IPS-15b (cell line): ENCODE data around the gene THOC6.
A peak's percentile ranks its signal among the peaks of the same experiment; 100 is the strongest.
"Not testable (repeated sequence)": the region's sequence is repeated elsewhere in the genome, so short reads cannot be mapped to it uniquely, and the experiment has no call there.

Experiments
- H3K27me3 ChIP-seq: one replicate; pipeline ENCODE4 v1.6.1; 2013; ENCODE audit warnings: low read length; ENCODE audit not compliant: control insufficient read depth, insufficient read depth
- H3K36me3 ChIP-seq: one replicate; pipeline ENCODE4 v1.6.1; 2013; ENCODE audit warnings: low read length; ENCODE audit not compliant: control insufficient read depth, insufficient read depth
- H3K4me1 ChIP-seq: one replicate; pipeline ENCODE4 v1.6.1; 2013; ENCODE audit warnings: mild to moderate bottlenecking, low read length; ENCODE audit not compliant: control insufficient read depth, insufficient read depth
- H3K4me3 ChIP-seq: one replicate; pipeline ENCODE4 v1.5.1; 2013; ENCODE audit warnings: low read depth, low read length
- H3K9ac ChIP-seq: one replicate; pipeline ENCODE4 v1.6.1; 2013; ENCODE audit warnings: low read depth, mild to moderate bottlenecking, low read length
- H3K9me3 ChIP-seq: one replicate; pipeline ENCODE4 v1.6.1; 2013; ENCODE audit warnings: mild to moderate bottlenecking, low read length; ENCODE audit not compliant: control insufficient read depth, insufficient read depth

THOC6 gene

DNA sequence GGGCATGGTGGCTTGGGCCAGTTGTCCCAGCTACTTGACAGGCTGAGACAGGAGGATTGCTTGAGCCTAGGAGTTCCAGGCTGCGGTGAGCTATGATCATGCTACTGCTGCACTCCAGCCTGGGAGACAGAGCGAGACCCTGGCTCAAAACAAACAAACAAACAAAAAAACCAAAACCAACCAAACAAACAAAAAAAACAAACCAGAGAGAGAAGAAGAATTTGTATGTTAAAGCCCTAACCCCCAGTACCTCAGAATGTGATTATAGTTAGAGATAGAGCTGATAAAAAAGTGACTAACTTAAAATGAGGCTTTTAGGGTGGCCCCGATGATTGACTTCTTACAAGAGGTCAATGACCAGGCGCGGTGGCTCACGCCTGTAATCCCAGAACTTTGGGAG lies 20.9 kb downstream of the THOC6 start:
- H3K36me3 ChIP-seq: no peaks in the 10 kb centered on the region
- no peak overlapping the region for H3K4me3 ChIP-seq
- H3K9ac ChIP-seq: no peak overlapping the region
- H3K27me3 ChIP-seq: peaks cover 35% of the 10 kb centered on the region
- H3K9me3 ChIP-seq: no peaks in the 10 kb centered on the region
- no peaks in the 10 kb centered on the region for H3K4me1 ChIP-seq

DNA sequence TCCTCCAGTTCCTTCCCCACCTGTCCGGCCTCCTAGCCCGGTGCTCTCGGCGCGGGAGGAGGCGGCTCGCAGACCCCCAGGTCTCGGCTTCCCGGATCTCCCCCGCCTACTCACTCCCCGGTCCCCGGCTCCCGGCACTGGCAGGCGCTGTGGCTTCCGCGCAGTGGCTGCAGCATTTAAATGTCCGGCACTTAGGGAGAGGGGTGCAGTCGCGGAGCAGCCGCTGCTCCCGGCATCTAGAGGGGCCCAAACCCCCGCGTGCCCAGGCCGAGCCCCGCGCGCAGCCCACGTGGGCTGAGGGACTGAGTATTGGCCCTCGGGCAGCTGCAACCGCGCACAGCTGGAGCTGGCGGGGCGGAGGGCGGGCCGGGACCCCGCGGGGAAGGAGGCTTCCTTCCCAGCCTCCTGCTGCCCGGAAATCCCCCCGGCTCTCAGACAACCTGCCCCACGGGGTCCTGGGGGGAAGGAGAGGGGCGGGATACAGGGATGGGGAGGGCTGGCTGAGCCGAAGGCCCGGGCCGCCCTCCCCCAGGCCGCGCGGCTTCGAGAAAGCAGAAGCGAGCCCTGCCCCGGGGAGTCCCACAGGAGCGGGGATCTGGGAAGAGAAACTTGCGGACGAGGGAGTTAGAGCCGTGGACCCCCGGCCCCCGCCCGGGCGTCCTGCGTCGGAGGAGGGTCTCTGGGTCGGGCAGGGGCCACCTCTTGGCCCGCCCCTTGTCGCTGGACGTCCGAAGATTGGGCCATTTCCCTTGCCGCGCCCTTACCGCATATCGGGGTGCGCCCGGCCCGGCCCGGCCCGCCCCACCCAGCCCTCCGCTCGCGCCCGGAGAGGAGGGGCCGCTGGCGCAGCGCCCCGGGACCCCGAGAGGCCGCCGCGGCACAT lies 22.2 kb downstream of the THOC6 start, which contains the start of gene MMP25:
Gene MMP25, plus strand, starts transcription at position 804 of the 883 bp plus-strand sequence. CDS start 357 bp downstream, outside the sequence.
- Histone ChIP-seq H3K4me3 (peak within 1 kb of the TSS; percentile 72), H3K27me3 (peaks cover 35% of the 10 kb centered on the region), H3K9ac (no peak within 1 kb of the TSS), H3K4me1 (no peaks in the 10 kb centered on the region), H3K36me3 (peaks cover 2% of the 10 kb centered on the region), H3K9me3 (no peaks in the 10 kb centered on the region)

DNA sequence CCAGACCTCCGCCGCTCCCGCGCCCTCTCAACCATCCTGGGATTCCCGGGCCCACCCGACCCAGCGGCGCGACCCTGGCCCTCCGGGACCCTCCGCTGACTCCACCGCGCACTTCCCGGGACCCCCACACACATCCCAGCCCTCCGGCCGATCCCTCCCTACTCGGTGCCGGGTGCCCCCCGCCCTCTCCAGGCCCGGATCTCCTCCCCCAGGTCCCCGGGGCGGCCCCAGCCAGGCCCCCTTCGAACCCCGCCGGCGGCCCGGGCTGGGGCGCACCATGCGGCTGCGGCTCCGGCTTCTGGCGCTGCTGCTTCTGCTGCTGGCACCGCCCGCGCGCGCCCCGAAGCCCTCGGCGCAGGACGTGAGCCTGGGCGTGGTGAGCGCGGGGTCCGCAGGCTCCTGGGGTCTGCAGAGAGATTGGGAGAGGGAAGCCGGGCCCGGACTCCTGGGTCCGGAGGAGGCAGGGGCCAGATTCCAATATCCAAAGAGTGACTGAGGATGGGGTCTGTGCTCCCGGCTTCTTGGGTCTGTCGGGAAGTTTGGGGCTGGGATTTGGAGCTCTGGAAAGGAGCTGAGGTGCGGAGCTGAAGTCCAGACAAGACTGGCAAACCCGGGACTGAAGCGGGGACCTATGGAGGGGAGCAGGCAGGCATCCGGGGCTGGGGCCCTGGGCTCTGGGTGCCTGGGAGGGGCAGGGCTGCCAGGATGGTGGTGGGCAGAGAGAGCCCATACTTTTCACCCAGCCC lies 23.0 kb downstream of the THOC6 start:
- Histone ChIP-seq H3K27me3 (peaks cover 35% of the 10 kb centered on the region), H3K9ac (no peak overlapping the region), H3K4me3 (peak overlapping the region; percentile 72)

GRCh38 chr16:3047387-3047720 lies 23.5 kb downstream of the THOC6 start:
- Histone ChIP-seq H3K9ac (no peak overlapping the region), H3K36me3 (peaks cover 2% of the 10 kb centered on the region), H3K4me1 (no peaks in the 10 kb centered on the region), H3K27me3 (peaks cover 35% of the 10 kb centered on the region), H3K9me3 (no peaks in the 10 kb centered on the region), H3K4me3 (peak overlapping the region; percentile 72)

More for the DNA sequence above, 23.0 kb downstream of the THOC6 start:
- H3K36me3 ChIP-seq: peaks cover 2% of the 10 kb centered on the region
- H3K9me3 ChIP-seq: no peaks in the 10 kb centered on the region
- H3K4me1 ChIP-seq: no peaks in the 10 kb centered on the region

DNA sequence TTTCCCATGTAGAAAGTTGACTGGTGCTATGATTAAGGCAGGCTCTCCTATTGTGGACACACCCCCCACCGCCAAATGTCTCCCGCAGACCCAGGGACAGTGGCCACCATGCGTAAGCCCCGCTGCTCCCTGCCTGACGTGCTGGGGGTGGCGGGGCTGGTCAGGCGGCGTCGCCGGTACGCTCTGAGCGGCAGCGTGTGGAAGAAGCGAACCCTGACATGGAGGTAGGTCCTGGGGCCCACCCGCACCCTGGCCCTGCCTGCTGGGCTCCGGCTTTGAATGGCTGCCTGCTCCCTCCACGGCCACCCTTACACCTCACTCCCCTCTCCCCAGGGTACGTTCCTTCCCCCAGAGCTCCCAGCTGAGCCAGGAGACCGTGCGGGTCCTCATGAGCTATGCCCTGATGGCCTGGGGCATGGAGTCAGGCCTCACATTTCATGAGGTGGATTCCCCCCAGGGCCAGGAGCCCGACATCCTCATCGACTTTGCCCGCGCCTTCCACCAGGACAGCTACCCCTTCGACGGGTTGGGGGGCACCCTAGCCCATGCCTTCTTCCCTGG lies 26.2 kb downstream of the THOC6 start:
- H3K4me3 ChIP-seq: no peak overlapping the region
- H3K4me1 ChIP-seq: no peaks in the 10 kb centered on the region
- H3K9ac ChIP-seq: no peak overlapping the region
- H3K36me3 ChIP-seq: peaks cover 2% of the 10 kb centered on the region
- peaks cover 22% of the 10 kb centered on the region for H3K27me3 ChIP-seq
- no peaks in the 10 kb centered on the region for H3K9me3 ChIP-seq

DNA sequence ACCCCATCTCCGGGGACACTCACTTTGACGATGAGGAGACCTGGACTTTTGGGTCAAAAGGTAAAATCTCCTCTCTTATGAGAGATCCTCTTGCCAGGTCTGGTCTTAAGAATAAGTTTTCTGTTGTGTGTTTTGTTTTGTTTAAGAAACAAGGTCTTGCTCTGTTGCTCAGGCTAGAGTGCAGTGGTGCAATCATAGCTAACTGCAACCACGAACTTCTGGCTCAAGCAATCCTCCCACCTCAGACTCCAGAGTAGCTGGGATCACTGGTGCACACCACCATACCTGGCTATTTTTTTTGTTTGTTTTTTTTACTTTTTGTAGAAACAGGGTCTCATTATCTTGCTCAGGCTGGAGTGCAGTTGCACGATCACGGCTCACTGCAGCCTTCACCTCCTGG lies 26.7 kb downstream of the THOC6 start:
- no peaks in the 10 kb centered on the region for H3K9me3 ChIP-seq
- H3K9ac ChIP-seq: no peak overlapping the region
- no peaks in the 10 kb centered on the region for H3K4me1 ChIP-seq
- peaks cover 2% of the 10 kb centered on the region for H3K36me3 ChIP-seq
- H3K4me3 ChIP-seq: no peak overlapping the region
- H3K27me3 ChIP-seq: peaks cover 22% of the 10 kb centered on the region

GRCh38 chr16:3051009-3051408 lies 27.2 kb downstream of the THOC6 start:
- Histone ChIP-seq H3K27me3 (peaks cover 22% of the 10 kb centered on the region), H3K9ac (no peak overlapping the region), H3K9me3 (no peaks in the 10 kb centered on the region), H3K36me3 (peaks cover 2% of the 10 kb centered on the region), H3K4me3 (no peak overlapping the region), H3K4me1 (no peaks in the 10 kb centered on the region)

DNA sequence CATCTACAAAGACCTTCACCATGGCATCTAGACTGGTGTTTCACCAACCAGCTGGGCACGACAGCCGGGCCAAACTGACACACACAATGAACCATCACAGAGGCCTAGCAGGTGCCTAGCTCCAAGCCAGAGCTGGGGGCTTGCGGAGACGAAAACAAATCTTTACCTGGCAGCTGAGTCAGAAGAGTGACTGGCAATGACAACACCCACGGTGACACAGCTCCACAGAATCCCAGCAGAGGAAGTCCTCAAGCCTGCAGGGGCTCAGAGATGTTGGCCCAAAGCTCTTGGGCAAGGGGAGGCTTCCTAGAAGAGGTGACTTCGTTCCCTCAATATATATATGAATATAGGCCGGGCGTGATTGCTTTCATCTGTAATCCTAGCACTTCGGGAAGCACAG lies 27.7 kb downstream of the THOC6 start:
- no peaks in the 10 kb centered on the region for H3K4me1 ChIP-seq
- peaks cover 22% of the 10 kb centered on the region for H3K27me3 ChIP-seq
- no peak overlapping the region for H3K4me3 ChIP-seq
- H3K36me3 ChIP-seq: peaks cover 2% of the 10 kb centered on the region
- H3K9me3 ChIP-seq: no peaks in the 10 kb centered on the region
- no peak overlapping the region for H3K9ac ChIP-seq

DNA sequence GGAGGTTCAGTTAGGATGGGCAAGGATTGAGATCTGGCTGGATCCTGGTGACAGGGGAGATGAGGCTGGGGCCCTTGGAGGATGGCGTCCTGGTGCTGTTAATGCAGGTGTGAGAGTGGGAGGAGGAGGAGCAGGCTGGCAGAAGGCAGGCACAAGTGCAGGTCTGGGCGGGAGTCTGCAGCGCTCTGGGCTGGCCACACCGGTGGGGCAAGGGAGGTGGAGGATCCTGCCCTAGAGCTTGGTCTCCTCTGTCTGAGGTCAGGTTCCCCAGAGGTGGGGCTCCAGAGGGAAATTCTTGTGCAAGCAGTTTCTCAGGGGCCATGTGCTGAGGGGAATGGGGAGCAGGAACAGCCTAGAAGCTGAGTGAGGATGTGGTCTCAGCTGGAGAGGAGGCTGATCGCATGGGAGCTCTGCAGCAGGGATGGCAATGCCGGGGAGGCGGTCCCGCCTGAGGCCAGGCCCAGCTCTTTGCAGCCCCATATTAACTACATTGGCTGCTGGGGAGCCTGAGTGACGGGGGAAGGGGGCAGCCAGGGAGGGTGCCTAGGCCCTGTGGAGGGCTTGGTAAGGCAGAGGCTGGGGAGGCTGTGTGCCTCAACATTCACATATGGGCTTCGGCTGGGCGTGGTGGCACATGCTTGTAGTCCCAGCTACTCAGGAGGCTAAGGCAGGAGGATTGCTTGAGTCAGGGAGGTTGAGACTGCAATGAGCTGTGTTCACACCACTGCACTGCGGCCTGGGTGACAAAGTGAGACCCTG lies 28.9 kb downstream of the THOC6 start:
- not testable (repeated sequence) for H3K9ac ChIP-seq, H3K9me3 ChIP-seq, H3K4me1 ChIP-seq, H3K4me3 ChIP-seq, H3K36me3 ChIP-seq
- peaks cover 17% of the 10 kb centered on the region for H3K27me3 ChIP-seq

DNA sequence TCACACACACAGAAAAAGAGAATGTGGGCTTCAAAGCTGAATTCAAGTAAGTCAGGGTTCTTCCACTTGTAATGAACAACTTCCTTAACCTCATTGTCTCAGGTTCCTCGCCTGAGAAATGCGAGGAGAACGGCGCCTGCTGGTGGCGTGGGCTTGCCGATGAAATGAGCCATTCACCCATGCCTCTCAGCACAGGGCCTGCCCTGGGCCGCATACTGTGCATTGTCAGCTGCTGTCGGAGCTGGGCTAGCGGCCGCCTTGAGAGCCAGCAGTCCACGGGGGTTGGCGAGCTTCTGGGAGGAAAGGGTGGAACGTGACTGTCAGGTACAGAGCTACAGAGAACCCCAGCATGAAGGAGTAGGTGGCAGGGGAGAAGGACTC lies 29.5 kb downstream of the THOC6 start:
- not testable (repeated sequence) for H3K4me1 ChIP-seq, H3K9me3 ChIP-seq, H3K9ac ChIP-seq, H3K4me3 ChIP-seq, H3K36me3 ChIP-seq
- H3K27me3 ChIP-seq: peaks cover 14% of the 10 kb centered on the region

- H3K4me3 ChIP-seq: no peak overlapping the region
- peaks cover 11% of the 10 kb centered on the region for H3K27me3 ChIP-seq
- no peaks in the 10 kb centered on the region for H3K36me3 ChIP-seq
- no peak overlapping the region for H3K9ac ChIP-seq
- H3K9me3 ChIP-seq: no peaks in the 10 kb centered on the region
- no peaks in the 10 kb centered on the region for H3K4me1 ChIP-seq
Measured at GRCh38 chr16:3054965-3055733, 31.3 kb downstream of the THOC6 start.
